Measurements from ENCODE around the gene CHRNA5. TPM values are rescaled to one million over a fixed set of nuclear protein-coding genes. Genes with fewer than 3 reads are reported as not detected.

Gene CHRNA5
- total RNA-seq, 2 donors from 2014 or later: 1.9 to 2.0 TPM

GRCh38 chr15:78625606-78626280, 60.4 kb downstream of the CHRNA5 start:
- intact Hi-C loops (cut with DNase I): no loop called here
- no peaks in the 10 kb centered on the region for H3K27me3 ChIP-seq (replicated peaks; ENCODE audit: insufficient read depth)
- WGBS: 64% methylated on average over 12 of the region's 12 CpGs
- H3K4me3 ChIP-seq: no peak overlapping the region
- TF ChIP-seq, protein P1, sequence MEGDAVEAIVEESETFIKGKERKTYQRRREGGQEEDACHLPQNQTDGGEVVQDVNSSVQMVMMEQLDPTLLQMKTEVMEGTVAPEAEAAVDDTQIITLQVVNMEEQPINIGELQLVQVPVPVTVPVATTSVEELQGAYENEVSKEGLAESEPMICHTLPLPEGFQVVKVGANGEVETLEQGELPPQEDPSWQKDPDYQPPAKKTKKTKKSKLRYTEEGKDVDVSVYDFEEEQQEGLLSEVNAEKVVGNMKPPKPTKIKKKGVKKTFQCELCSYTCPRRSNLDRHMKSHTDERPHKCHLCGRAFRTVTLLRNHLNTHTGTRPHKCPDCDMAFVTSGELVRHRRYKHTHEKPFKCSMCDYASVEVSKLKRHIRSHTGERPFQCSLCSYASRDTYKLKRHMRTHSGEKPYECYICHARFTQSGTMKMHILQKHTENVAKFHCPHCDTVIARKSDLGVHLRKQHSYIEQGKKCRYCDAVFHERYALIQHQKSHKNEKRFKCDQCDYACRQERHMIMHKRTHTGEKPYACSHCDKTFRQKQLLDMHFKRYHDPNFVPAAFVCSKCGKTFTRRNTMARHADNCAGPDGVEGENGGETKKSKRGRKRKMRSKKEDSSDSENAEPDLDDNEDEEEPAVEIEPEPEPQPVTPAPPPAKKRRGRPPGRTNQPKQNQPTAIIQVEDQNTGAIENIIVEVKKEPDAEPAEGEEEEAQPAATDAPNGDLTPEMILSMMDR (IDR thresholded peaks at IDR 0.05): no peak
- TF ChIP-seq POLR2AphosphoS5 (IDR thresholded peaks at IDR 0.05): no peak
- no peak for TF ChIP-seq POLR2A (IDR thresholded peaks at IDR 0.05)
- H3K9me3 ChIP-seq: no peaks in the 10 kb centered on the region
- no peak overlapping the region for H3K27ac ChIP-seq
- no peaks in the 10 kb centered on the region for H3K36me3 ChIP-seq
- no peaks in the 10 kb centered on the region for H3K4me1 ChIP-seq (replicated peaks)
- DNase-seq (ENCODE audit: low spot score): no peak

DNA sequence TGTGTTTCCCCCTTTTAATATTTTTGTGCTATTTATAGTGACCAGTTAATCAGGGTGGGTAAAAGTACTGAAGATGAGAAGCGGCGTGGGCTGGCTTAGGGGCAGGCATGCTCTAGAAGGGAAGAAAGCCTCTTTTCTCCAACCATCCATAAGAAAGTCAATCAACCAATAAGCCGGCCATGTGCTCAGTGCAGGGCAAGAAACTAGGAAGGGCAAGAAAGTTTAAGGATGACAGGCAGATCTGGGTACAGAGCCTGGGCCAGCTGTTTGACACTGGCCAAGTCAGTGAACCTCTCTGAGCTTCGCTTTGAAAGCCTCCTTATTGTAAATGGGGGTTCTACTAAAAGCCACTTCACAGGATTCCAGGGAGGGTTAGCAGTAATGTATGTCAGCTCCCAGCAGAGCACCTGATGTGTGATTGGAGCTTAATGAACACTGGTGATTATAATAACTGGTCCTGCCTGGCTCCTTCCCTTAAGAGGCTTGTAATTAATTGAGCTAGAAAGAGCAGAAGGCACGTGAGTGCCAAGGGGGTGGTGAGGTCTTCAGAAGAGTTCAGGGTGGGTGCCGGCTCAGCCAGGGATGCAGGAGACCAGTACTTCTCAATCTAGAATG, 61.2 kb downstream of the CHRNA5 start:
- no peaks in the 10 kb centered on the region for H3K9me3 ChIP-seq
- intact Hi-C loops (cut with DNase I): no loop called here
- H3K4me1 ChIP-seq (replicated peaks): no peaks in the 10 kb centered on the region
- no peak overlapping the region for H3K27ac ChIP-seq
- no peak for DNase-seq (ENCODE audit: low spot score)
- no peak for TF ChIP-seq POLR2A (IDR thresholded peaks at IDR 0.05)
- WGBS: 86% methylated on average over 6 of the region's 6 CpGs
- H3K4me3 ChIP-seq: no peak overlapping the region
- H3K27me3 ChIP-seq (replicated peaks; ENCODE audit: insufficient read depth): no peaks in the 10 kb centered on the region
- H3K36me3 ChIP-seq: no peaks in the 10 kb centered on the region

- Histone ChIP-seq H3K36me3 (no peaks in the 10 kb centered on the region), H3K4me3 (no peak overlapping the region), H3K4me1 (replicated peaks) (no peaks in the 10 kb centered on the region), H3K9me3 (no peaks in the 10 kb centered on the region), H3K27me3 (replicated peaks; ENCODE audit: insufficient read depth) (no peaks in the 10 kb centered on the region), H3K27ac (no peak overlapping the region)
- TF ChIP-seq, protein P1 (IDR thresholded peaks at IDR 0.05): no peak
- TF ChIP-seq POLR2A (IDR thresholded peaks at IDR 0.05): no peak
- no peak for TF ChIP-seq POLR2AphosphoS5 (IDR thresholded peaks at IDR 0.05)
- DNase-seq (ENCODE audit: low spot score): no peak
- intact Hi-C loops (cut with DNase I): no loop called here
- WGBS: 58% methylated on average over 8 of the region's 8 CpGs
Observed at GRCh38 chr15:78627348-78627747, 62.0 kb downstream of the CHRNA5 start.

DNA sequence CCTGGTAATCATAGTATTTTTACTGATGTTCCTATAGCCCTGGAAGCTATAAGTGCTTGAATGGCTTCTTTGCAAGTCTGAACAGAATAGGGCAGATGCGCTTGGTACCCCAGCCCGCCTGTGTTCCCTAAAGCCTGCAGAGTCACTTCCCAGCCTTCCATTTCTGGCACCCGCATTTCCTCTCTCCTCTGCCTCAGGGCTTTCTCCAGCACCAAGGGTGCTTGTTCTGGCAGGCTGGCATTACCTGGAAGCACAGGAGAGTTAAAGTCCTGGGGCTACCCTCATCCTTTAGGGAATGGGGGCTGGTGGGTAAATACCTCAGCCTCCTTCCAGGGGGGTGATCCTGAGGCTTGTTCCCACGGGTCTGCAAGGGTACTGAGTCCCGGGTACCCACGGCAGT, 62.9 kb downstream of the CHRNA5 start:
- intact Hi-C loops (cut with DNase I): no loop called here
- H3K9me3 ChIP-seq: no peaks in the 10 kb centered on the region
- no peak overlapping the region for H3K4me3 ChIP-seq
- no peaks in the 10 kb centered on the region for H3K4me1 ChIP-seq (replicated peaks)
- WGBS: 49% methylated on average over 6 of the region's 6 CpGs
- no peaks in the 10 kb centered on the region for H3K27me3 ChIP-seq (replicated peaks; ENCODE audit: insufficient read depth)
- no peak overlapping the region for H3K27ac ChIP-seq
- no peak for DNase-seq (ENCODE audit: low spot score)
- no peaks in the 10 kb centered on the region for H3K36me3 ChIP-seq
- no peak for TF ChIP-seq POLR2AphosphoS5 (IDR thresholded peaks at IDR 0.05)
- no peak for TF ChIP-seq POLR2A (IDR thresholded peaks at IDR 0.05)
- TF ChIP-seq, protein P1 (IDR thresholded peaks at IDR 0.05): no peak

GRCh38 chr15:78629031-78629715, 63.9 kb downstream of the CHRNA5 start:
- WGBS: 89% methylated on average over 29 of the region's 29 CpGs
- Histone ChIP-seq H3K27me3 (replicated peaks; ENCODE audit: insufficient read depth) (no peaks in the 10 kb centered on the region), H3K27ac (no peak overlapping the region), H3K36me3 (no peaks in the 10 kb centered on the region), H3K9me3 (no peaks in the 10 kb centered on the region), H3K4me1 (replicated peaks) (no peaks in the 10 kb centered on the region), H3K4me3 (no peak overlapping the region)
- intact Hi-C loops (cut with DNase I): no loop called here
- no peak for DNase-seq (ENCODE audit: low spot score)
- TF ChIP-seq POLR2A (IDR thresholded peaks at IDR 0.05) (no peak), POLR2AphosphoS5 (IDR thresholded peaks at IDR 0.05) (no peak)
- TF ChIP-seq, protein P1 (IDR thresholded peaks at IDR 0.05): no peak
